WTC11 (cell line): Measurements from ENCODE around the gene RALBP1. TPM values are rescaled to one million over a fixed set of nuclear protein-coding genes. Genes with fewer than 3 reads are reported as not detected.

ENCODE experiments used
- ATAC-seq: fragments of 200-7000 bp; cut with Tn5 transposase; 2 replicates; pipeline ENCODE4 v1.10.0; 2021; ENCODE audit warnings: mild to moderate bottlenecking, moderate library complexity
- CTCF ChIA-PET: fragments of 300-600 bp; sonication (Branson Sonifier 250); formaldehyde crosslinking; loops from one replicate; lab custom pipeline; 2021; ENCODE audit warnings: antibody characterized with exemption; lab: Charles Lee
- POLR2A ChIA-PET: fragments of 350-600 bp; sonication (Branson Sonifier 250); formaldehyde crosslinking; loops from one replicate; lab custom pipeline; 2021; ENCODE audit warnings: antibody characterized with exemption; lab: Charles Lee
- DNase-seq: peaks from one replicate; pipeline ENCODE4 v3.0.0; 2021; ENCODE audit warnings: low spot score
- H3K27ac Mint-ChIP-seq: 2 replicates; pipeline ENCODE4 v1.8.0; 2021; ENCODE audit warnings: mixed read lengths
- H3K27me3 Mint-ChIP-seq: 2 replicates; pipeline ENCODE4 v1.8.0; 2021; ENCODE audit warnings: low read depth, mild to moderate bottlenecking, moderate library complexity, mixed read lengths
- H3K36me3 Mint-ChIP-seq: 2 replicates; pipeline ENCODE4 v1.8.0; 2021; ENCODE audit warnings: mixed read lengths
- H3K4me1 Mint-ChIP-seq: 2 replicates; pipeline ENCODE4 v1.8.0; 2022; ENCODE audit warnings: mixed read lengths
- H3K4me3 Mint-ChIP-seq: 2 replicates; pipeline ENCODE4 v1.8.0; 2021; ENCODE audit warnings: mild to moderate bottlenecking, moderate library complexity, mixed read lengths
- H3K9me3 Mint-ChIP-seq: 2 replicates; pipeline ENCODE4 v1.8.0; 2021; ENCODE audit warnings: mixed read lengths
- CBFB ChIP-seq: sonication (generic); formaldehyde crosslinking; IDR thresholded peaks from 2 replicates; pipeline ENCODE4 v1.8.1; 2022; ENCODE audit warnings: mild to moderate bottlenecking, low read depth, missing genetic modification reagents
- IRF2 ChIP-seq: sonication (generic); formaldehyde crosslinking; IDR thresholded peaks from 2 replicates; pipeline ENCODE4 v1.8.0; 2022; ENCODE audit warnings: low read depth, missing genetic modification reagents, borderline replicate concordance
- KAT7 ChIP-seq: sonication (generic); formaldehyde crosslinking; IDR thresholded peaks from 2 replicates; pipeline ENCODE4 v1.8.1; 2023; ENCODE audit warnings: missing genetic modification reagents, mild to moderate bottlenecking, borderline replicate concordance
- NFATC4 ChIP-seq: fragments of 250-450 bp; sonication (Bioruptor Pico); IDR thresholded peaks from 2 replicates; pipeline ENCODE4 v1.9.0; 2021; ENCODE audit warnings: mild to moderate bottlenecking
- NFE2L1 ChIP-seq: sonication (generic); formaldehyde crosslinking; IDR thresholded peaks from 2 replicates; pipeline ENCODE4 v1.8.1; 2023; ENCODE audit warnings: missing genetic modification reagents
- PRRX2 ChIP-seq: fragments of 250-450 bp; sonication (Bioruptor Pico); IDR thresholded peaks from 2 replicates; pipeline ENCODE4 v1.8.0; 2021; ENCODE audit warnings: mild to moderate bottlenecking
- RORB ChIP-seq: fragments of 250-450 bp; sonication (Bioruptor Pico); IDR thresholded peaks from 2 replicates; pipeline ENCODE4 v1.9.0; 2021; ENCODE audit warnings: mild to moderate bottlenecking
- SOX15 ChIP-seq: fragments of 250-450 bp; sonication (Bioruptor Pico); IDR thresholded peaks from 2 replicates; pipeline ENCODE4 v1.9.0; 2021; ENCODE audit warnings: mild to moderate bottlenecking
- TEAD1 ChIP-seq: sonication (generic); formaldehyde crosslinking; IDR thresholded peaks from 2 replicates; pipeline ENCODE4 v1.8.0; 2022; ENCODE audit warnings: mild to moderate bottlenecking, missing genetic modification reagents
- ZBTB21 ChIP-seq: sonication (generic); formaldehyde crosslinking; IDR thresholded peaks from 2 replicates; pipeline ENCODE4 v1.8.1; 2023; ENCODE audit warnings: mild to moderate bottlenecking, missing genetic modification reagents, borderline replicate concordance
- ZNF121 ChIP-seq: sonication (generic); formaldehyde crosslinking; IDR thresholded peaks from 2 replicates; pipeline ENCODE4 v1.8.0; 2023; ENCODE audit warnings: missing genetic modification reagents
- ZNF219 ChIP-seq: sonication (generic); formaldehyde crosslinking; IDR thresholded peaks from 2 replicates; pipeline ENCODE4 v1.8.0; 2023; ENCODE audit warnings: missing genetic modification reagents, mild to moderate bottlenecking, borderline replicate concordance
- ZNF232 ChIP-seq: sonication (generic); formaldehyde crosslinking; IDR thresholded peaks from 2 replicates; pipeline ENCODE4 v1.8.0; 2022; ENCODE audit warnings: mild to moderate bottlenecking, missing genetic modification reagents
- ZNF396 ChIP-seq: fragments of 250-450 bp; sonication (Bioruptor Pico); IDR thresholded peaks from 2 replicates; pipeline ENCODE4 v1.8.0; 2021; ENCODE audit warnings: mild to moderate bottlenecking, moderate library complexity, borderline replicate concordance
- ZNF416 ChIP-seq: fragments of 250-450 bp; sonication (Bioruptor Pico); IDR thresholded peaks from 2 replicates; pipeline ENCODE4 v1.9.0; 2021; ENCODE audit warnings: mild to moderate bottlenecking, inconsistent platforms
- ZNF671 ChIP-seq: fragments of 250-450 bp; sonication (Bioruptor Pico); IDR thresholded peaks from 2 replicates; pipeline ENCODE4 v1.8.0; 2021; ENCODE audit warnings: mild to moderate bottlenecking
- total RNA-seq: library from RNA; stranded (reverse); gene quantifications from 3 replicates; pipeline ENCODE4 v1.2.3, GENCODE V29; 2021
- TF ChIP-seq, protein P1 (sequence below): sonication (generic); formaldehyde crosslinking; IDR thresholded peaks from 2 replicates; pipeline ENCODE4 v1.8.1; 2022; ENCODE audit warnings: mild to moderate bottlenecking, missing genetic modification reagents, moderate library complexity, borderline replicate concordance
- TF ChIP-seq, protein P2 (sequence below): fragments of 250-450 bp; sonication (Bioruptor Pico); IDR thresholded peaks from 2 replicates; pipeline ENCODE4 v1.8.0; 2021; ENCODE audit warnings: mild to moderate bottlenecking
- TF ChIP-seq, protein P3 (sequence below): fragments of 250-450 bp; sonication (Bioruptor Pico); conservative IDR thresholded peaks from 2 replicates; pipeline ENCODE4 v1.9.0; 2021; ENCODE audit warnings: mild to moderate bottlenecking
- TF ChIP-seq, protein P4 (sequence below): sonication (generic); formaldehyde crosslinking; conservative IDR thresholded peaks from 2 replicates; pipeline ENCODE4 v1.8.1; 2022; ENCODE audit warnings: mild to moderate bottlenecking, missing genetic modification reagents
- TF ChIP-seq, protein P5 (sequence below): fragments of 200-600 bp; IDR thresholded peaks from 2 replicates; pipeline ENCODE4 v1.8.0; 2022; ENCODE audit warnings: antibody characterized with exemption
- TF ChIP-seq, protein P6 (sequence below): sonication (generic); formaldehyde crosslinking; IDR thresholded peaks from 2 replicates; pipeline ENCODE4 v1.8.1; 2022; ENCODE audit warnings: mild to moderate bottlenecking, moderate library complexity, missing genetic modification reagents
- TF ChIP-seq, protein P7 (sequence below): sonication (generic); formaldehyde crosslinking; IDR thresholded peaks from 2 replicates; pipeline ENCODE4 v1.8.1; 2023; ENCODE audit warnings: mild to moderate bottlenecking, moderate library complexity, missing genetic modification reagents

RALBP1 gene
- total RNA-seq, 1 experiment from 2014 or later = 69.3 TPM

DNA sequence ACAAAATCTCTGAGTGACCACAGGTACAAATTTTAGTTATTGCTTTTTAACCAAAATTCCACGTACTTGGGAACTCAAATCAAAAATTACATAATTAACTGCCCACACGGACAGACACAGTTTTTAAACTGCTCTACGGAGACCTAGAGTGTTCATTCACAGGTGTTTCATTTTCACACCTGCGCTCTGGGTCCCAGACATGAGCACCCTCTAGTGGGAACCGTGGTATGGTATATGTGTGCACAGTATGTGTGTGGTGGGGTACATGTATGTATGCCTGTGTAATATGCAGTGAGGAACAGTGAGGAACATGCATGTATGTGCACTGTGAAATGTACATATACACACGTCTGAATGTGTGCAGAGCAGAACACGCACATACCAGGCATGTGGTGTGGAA lies 74.1 kb downstream of the RALBP1 start:
- ChIA-PET CTCF (no interaction called here), POLR2A (no interaction called here)
- no peaks in the 10 kb centered on the region for H3K27me3 Mint-ChIP-seq
- peaks cover 22% of the 10 kb centered on the region for H3K4me1 Mint-ChIP-seq
- DNase-seq (no peak), ATAC-seq (no peak)
- H3K27ac Mint-ChIP-seq = no peak overlapping the region
- H3K36me3 Mint-ChIP-seq = peaks cover 79% of the 10 kb centered on the region
- TF ChIP-seq NFATC4 (CRISPR knock-in tag) = no peak
- TF ChIP-seq ZNF232 (CRISPR knock-in tag) = no peak
- no peak for TF ChIP-seq IRF2 (CRISPR knock-in tag)
- peaks cover 14% of the 10 kb centered on the region for H3K9me3 Mint-ChIP-seq
- no peak overlapping the region for H3K4me3 Mint-ChIP-seq

DNA sequence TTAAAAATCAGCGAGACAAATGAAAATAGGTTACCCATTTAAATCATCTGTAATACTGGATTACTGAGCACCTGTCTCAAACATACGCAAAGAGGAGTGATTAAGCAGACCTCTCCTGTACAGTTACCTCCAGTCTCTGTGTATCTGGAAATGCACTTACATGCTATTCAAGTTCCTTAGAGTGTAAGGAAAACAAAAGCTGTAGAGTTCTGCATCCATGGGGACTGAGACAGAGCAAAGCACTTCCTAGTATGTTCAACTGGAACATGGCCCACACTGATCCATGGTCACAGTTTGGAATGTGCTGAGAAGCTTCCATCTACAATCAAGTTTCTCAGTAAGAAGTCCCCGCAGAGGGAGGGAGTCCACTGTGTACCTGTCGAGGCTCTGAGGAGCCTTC lies 75.1 kb downstream of the RALBP1 start:
- TF ChIP-seq PRRX2 (no peak), ZNF121 (CRISPR knock-in tag) (no peak), ZBTB21 (CRISPR knock-in tag) (no peak), ZNF219 (CRISPR knock-in tag) (no peak), KAT7 (CRISPR knock-in tag) (no peak), ZNF416 (CRISPR knock-in tag) (no peak), CBFB (no peak), ZNF671 (CRISPR knock-in tag) (no peak), SOX15 (no peak), RORB (no peak), NFE2L1 (CRISPR knock-in tag) (no peak), TEAD1 (CRISPR knock-in tag) (no peak)
- TF ChIP-seq, protein P1, sequence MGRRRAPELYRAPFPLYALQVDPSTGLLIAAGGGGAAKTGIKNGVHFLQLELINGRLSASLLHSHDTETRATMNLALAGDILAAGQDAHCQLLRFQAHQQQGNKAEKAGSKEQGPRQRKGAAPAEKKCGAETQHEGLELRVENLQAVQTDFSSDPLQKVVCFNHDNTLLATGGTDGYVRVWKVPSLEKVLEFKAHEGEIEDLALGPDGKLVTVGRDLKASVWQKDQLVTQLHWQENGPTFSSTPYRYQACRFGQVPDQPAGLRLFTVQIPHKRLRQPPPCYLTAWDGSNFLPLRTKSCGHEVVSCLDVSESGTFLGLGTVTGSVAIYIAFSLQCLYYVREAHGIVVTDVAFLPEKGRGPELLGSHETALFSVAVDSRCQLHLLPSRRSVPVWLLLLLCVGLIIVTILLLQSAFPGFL (CRISPR knock-in tag) = no peak
- TF ChIP-seq, protein P2, sequence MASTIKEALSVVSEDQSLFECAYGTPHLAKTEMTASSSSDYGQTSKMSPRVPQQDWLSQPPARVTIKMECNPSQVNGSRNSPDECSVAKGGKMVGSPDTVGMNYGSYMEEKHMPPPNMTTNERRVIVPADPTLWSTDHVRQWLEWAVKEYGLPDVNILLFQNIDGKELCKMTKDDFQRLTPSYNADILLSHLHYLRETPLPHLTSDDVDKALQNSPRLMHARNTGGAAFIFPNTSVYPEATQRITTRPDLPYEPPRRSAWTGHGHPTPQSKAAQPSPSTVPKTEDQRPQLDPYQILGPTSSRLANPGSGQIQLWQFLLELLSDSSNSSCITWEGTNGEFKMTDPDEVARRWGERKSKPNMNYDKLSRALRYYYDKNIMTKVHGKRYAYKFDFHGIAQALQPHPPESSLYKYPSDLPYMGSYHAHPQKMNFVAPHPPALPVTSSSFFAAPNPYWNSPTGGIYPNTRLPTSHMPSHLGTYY (CRISPR knock-in tag) = no peak
- TF ChIP-seq, protein P3, sequence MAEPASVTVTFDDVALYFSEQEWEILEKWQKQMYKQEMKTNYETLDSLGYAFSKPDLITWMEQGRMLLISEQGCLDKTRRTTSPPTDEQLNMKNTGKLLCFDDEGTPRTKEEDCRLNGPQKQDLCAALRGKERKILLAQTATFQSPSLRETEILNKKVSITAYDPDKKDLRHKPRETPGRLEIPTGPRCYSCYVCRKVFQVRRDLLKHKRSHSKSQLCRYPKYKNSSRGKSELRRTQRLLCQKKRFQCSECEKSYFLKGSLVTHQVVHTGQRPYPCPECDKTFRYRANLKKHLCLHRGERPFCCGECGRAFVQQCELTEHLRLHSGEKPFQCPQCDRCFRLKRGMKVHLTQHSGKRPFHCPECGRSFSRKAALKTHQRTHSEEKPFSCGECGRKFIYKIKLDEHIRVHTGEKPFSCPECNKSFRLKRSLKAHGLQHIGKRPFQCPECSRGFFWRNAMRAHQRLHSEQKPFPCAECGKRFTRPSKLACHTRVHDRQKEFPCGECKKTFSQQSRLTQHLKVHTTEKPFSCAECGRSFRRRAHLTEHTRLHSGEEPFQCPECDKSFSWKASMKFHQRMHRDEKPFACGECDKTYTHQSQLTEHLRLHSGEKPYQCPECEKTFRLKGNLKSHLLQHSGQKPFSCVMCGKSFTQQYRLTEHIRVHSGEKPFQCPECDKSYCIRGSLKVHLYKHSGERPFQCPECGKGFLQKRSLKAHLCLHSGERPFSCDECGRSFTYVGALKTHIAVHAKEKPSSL (CRISPR knock-in tag) = no peak
- TF ChIP-seq, protein P4, sequence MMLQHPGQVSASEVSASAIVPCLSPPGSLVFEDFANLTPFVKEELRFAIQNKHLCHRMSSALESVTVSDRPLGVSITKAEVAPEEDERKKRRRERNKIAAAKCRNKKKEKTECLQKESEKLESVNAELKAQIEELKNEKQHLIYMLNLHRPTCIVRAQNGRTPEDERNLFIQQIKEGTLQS = no peak
- no peak for DNase-seq
- ATAC-seq = no peak
- Mint-ChIP-seq H3K27me3 (no peaks in the 10 kb centered on the region), H3K4me1 (peaks cover 21% of the 10 kb centered on the region), H3K27ac (0 out of 2 replicates have a peak overlapping the region, but pooled peaks have one; percentile 23), H3K36me3 (peaks cover 88% of the 10 kb centered on the region), H3K9me3 (peaks cover 14% of the 10 kb centered on the region), H3K4me3 (no peak overlapping the region)
- ChIA-PET POLR2A (no interaction called here), CTCF (no interaction called here)

DNA sequence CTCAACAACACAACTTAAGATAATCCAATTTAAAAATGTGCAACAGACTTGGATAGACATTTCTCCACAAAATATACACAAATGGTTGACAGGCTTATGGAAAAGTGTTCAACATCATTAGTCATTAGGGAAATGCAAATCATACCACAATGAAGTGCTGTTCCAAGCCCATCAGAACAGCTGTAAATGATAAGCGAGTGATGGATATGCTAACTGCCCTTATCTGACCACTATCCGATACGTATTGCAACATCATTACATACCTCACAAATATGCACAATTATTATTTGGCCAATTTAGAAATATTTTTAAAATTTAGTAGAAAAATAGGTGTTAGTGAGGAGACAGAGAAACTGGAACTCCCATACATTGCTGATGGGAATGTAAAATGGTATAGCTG lies 76.9 kb downstream of the RALBP1 start:
- ATAC-seq (no peak), DNase-seq (no peak)
- Mint-ChIP-seq H3K4me1 (peaks cover 14% of the 10 kb centered on the region), H3K27me3 (no peaks in the 10 kb centered on the region), H3K27ac (no peak overlapping the region), H3K36me3 (peaks cover 93% of the 10 kb centered on the region), H3K9me3 (peaks cover 14% of the 10 kb centered on the region), H3K4me3 (no peak overlapping the region)
- ChIA-PET CTCF (interaction anchor here (1.0 to 1.2 kb wide), 2 partner anchors 11 to 35 kb away, joined by 3 to 5 read pairs; no protein-coding TSS in a partner anchor), POLR2A (no interaction called here)
- TF ChIP-seq ZNF219 (CRISPR knock-in tag) = no peak
- TF ChIP-seq, protein P5, sequence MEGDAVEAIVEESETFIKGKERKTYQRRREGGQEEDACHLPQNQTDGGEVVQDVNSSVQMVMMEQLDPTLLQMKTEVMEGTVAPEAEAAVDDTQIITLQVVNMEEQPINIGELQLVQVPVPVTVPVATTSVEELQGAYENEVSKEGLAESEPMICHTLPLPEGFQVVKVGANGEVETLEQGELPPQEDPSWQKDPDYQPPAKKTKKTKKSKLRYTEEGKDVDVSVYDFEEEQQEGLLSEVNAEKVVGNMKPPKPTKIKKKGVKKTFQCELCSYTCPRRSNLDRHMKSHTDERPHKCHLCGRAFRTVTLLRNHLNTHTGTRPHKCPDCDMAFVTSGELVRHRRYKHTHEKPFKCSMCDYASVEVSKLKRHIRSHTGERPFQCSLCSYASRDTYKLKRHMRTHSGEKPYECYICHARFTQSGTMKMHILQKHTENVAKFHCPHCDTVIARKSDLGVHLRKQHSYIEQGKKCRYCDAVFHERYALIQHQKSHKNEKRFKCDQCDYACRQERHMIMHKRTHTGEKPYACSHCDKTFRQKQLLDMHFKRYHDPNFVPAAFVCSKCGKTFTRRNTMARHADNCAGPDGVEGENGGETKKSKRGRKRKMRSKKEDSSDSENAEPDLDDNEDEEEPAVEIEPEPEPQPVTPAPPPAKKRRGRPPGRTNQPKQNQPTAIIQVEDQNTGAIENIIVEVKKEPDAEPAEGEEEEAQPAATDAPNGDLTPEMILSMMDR = no peak
- no peak for TF ChIP-seq ZNF396
- TF ChIP-seq, protein P6, sequence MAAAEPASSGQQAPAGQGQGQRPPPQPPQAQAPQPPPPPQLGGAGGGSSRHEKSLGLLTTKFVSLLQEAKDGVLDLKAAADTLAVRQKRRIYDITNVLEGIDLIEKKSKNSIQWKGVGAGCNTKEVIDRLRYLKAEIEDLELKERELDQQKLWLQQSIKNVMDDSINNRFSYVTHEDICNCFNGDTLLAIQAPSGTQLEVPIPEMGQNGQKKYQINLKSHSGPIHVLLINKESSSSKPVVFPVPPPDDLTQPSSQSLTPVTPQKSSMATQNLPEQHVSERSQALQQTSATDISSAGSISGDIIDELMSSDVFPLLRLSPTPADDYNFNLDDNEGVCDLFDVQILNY (CRISPR knock-in tag) = no peak
- TF ChIP-seq, protein P7, sequence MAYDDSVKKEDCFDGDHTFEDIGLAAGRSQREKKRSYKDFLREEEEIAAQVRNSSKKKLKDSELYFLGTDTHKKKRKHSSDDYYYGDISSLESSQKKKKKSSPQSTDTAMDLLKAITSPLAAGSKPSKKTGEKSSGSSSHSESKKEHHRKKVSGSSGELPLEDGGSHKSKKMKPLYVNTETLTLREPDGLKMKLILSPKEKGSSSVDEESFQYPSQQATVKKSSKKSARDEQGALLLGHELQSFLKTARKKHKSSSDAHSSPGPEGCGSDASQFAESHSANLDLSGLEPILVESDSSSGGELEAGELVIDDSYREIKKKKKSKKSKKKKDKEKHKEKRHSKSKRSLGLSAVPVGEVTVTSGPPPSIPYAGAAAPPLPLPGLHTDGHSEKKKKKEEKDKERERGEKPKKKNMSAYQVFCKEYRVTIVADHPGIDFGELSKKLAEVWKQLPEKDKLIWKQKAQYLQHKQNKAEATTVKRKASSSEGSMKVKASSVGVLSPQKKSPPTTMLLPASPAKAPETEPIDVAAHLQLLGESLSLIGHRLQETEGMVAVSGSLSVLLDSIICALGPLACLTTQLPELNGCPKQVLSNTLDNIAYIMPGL (CRISPR knock-in tag) = no peak
